NCI-H774 (cell line): Measurements from ENCODE around the gene SLC34A3.

ENCODE experiments used
- DNase-seq: peaks from one replicate; lab custom pipeline; 2025; lab: John Stamatoyannopoulos, UW

SLC34A3 gene

DNA sequence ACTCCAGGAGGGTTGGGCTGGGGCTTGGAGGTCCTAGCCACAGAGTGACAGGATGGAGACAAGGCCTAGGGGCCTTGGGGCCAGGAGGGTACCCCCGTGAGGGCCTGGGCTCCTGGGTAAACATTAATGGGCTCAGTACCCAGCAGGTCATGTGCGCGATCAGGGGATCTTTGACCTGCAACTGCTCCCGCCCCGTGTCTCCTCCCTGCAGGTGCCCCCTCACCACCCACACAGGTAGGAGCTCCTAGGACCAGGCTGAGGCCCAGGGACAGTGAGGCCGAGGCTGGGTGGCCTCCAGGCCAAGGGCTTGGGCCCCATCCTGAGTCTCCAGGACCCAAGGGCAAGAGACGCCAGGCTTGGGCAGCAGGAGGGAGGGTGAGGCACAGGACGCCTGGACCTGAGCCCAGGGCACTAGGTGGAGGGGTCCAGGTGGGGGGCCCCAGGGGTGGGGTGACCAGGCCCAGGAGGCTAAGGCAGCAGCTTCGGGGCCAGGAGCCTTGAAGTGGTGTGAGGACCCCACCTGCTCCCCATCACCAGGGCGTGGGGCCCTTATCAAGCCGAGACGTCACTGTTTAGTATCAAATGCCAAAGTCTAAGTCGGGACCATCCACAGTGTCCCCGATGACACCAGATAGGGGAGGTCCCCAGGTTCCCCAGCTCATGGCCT lies at the start of gene SLC34A3:
Gene SLC34A3, plus strand, starts transcription at position 197 of the 667 bp plus-strand sequence. CDS start 802 bp downstream, outside the sequence.
- no peak for DNase-seq

DNA sequence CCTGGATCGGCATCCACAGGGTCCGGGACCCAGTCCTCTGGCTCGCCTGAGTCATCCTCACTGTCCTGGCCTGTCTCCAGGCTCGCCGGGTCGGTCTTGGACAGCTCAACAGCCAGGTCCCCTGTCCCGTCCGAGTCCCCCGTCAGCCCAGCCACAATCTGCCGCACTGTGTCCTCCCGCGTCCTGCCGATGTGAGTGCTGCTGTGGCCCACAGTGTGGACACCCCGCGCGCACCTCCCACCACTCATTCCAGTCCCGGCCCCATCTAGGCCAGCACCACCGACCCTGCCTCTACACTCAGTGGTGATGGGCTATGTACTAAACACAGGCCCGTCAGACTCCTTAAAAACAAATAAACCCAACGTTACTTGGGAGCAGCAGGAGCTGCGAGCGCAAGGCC lies 49.0 kb upstream of the SLC34A3 start:
- DNase-seq = no peak

GRCh38 chr9:137182836-137183235 lies 47.9 kb upstream of the SLC34A3 start:
- no peak for DNase-seq

GRCh38 chr9:137183980-137184595 lies 46.6 kb upstream of the SLC34A3 start:
- no peak for DNase-seq

- no peak for DNase-seq
These were observed 45.6 kb upstream of the SLC34A3 start for GRCh38 chr9:137184881-137185660.

GRCh38 chr9:137185921-137186320 lies 44.8 kb upstream of the SLC34A3 start:
- DNase-seq = no peak

DNA sequence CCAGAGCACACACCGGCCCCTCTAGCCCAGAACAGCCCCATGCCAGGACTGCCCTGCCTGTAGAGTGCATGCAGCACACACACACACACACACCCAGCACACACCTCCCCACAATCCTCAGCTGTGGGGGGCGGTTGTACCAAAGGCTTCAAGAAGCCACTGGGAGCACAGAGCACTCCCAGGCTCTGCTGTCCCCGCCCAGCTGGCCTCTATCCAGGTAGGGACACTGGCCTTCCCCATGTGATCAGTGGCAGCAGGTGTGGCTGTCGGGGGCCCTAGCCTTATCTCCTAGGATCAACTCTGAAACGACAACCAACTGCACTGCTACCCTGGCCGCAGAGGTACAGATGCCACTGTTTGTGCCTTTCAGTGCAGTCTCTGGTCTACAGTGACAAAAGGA lies 44.3 kb upstream of the SLC34A3 start:
- DNase-seq = no peak

DNA sequence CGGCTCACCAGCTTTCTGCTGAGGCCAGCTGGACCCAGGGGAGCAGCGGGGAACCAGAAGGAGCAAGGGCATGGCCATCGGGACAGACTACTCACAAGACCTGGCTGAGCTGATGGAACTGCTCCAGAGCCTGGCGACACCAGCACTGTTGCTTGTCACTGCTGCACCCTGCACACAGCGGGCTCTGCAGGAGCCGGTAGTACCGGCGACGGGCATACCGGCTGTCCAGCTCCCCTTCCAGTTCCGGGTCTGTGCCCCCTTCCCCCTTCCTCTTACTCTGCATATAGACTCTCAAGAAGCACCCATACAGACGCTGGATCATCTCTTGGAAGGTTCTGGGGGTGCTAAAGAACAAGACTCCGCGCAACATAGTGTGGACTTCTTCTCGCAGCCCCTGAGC lies 43.3 kb upstream of the SLC34A3 start:
- no peak for DNase-seq

DNA sequence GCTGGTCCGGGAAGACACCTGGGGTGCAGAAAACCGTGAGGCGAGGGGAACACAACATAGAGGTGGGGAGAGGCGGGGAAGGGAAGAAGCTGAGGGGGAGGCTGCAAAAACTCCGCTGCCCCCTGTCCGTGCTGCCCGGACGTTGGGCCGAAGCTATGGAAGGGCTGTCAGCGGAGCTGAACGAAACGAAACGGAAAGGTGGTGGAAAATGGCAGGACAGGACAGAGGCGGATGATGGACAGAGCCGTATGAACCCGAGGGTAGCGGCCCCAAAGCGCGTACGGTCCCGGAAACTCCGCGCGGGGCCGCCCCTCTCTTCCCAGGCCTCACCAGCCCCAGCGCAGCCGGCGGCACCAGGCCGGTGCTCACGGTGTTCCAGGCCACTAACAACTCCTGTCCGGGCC lies 42.6 kb upstream of the SLC34A3 start:
- DNase-seq = no peak

GRCh38 chr9:137188490-137189296 lies 42.0 kb upstream of the SLC34A3 start, which contains the start of the genes ANAPC2 and SSNA1:
Gene ANAPC2, minus strand, starts transcription at chr9:137188560. Its CDS starts 28 bp downstream, at chr9:137188532.
Gene SSNA1, plus strand, starts transcription at chr9:137188676. Its CDS starts 51 bp downstream, at chr9:137188727.
- peak; percentile 96 for DNase-seq

GRCh38 chr9:137189297-137190295 lies 41.1 kb upstream of the SLC34A3 start:
- no peak for DNase-seq

GRCh38 chr9:137190315-137190856 lies 40.3 kb upstream of the SLC34A3 start:
- no peak for DNase-seq

DNA sequence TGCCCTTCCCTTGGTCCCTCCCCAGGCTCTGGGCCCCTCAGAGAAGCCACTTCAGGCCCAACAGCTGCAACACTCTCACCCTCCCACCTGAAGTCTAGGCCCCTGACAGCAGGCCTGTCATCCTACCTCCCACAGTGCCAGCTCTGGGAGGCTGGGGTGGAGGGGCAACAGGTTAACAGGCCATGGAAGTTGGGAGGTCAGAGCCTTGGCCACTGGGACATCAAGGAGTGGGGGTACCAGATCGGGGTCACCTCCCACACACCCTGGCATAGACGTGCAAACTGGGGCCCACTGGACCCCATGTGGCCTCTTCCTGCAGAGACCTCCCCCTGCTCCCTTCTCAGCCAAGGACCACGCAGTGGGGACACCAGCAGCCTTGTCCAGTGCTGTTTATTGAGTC lies 39.5 kb upstream of the SLC34A3 start:
- no peak for DNase-seq

GRCh38 chr9:137191691-137192447 lies 38.8 kb upstream of the SLC34A3 start:
- no peak for DNase-seq

- no peak for DNase-seq
These were observed 38.3 kb upstream of the SLC34A3 start for GRCh38 chr9:137192448-137192780.

DNA sequence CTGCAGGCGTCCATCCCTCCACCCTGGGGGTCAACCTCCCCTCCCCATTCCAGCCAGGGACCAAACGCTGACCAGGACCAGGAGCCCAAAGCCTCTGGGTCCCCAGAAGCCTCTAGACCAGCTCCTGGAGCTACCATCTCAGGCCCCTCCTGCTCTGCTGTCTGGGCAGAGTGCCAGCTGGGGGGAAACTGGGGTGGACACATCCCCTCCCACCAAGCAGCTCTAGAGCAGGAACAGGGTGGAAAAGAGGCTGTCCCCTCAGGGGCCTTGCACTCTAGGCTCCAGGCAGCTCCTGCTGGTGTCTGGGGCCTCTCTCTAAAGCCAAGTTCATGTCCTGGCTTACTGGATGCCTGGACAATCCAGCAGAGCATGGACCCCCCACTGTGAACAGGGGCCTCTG lies 37.8 kb upstream of the SLC34A3 start:
- DNase-seq = no peak

GRCh38 chr9:137193771-137194170 lies 36.9 kb upstream of the SLC34A3 start:
- no peak for DNase-seq

GRCh38 chr9:137194388-137194787 lies 36.3 kb upstream of the SLC34A3 start:
- DNase-seq = no peak

DNA sequence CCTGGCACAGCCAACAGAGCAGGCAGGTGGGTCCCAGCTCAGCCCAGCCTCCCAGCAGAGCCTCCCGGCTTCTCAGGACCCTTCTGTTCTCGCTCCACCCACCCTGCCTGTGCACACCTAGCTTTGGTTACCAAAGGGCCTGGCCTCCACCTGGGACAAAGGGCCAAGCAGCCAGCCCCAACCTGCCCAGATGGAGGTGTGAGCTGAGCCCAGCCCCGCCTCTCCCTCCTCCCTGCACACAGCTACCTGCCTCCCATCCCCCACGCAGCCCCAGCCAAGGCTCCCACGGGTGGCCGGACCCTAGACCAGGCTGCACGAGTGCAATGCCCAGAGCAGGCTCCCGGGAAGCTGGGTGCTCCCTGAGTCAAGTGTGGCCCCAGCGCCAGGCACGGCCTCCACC lies 35.8 kb upstream of the SLC34A3 start:
- no peak for DNase-seq
